Neural crest cell (in vitro differentiated cells): ENCODE data around the gene CNOT6. TPM values are rescaled to one million over a fixed set of nuclear protein-coding genes. Genes with fewer than 3 reads are reported as not detected.

Experiments
- DNase-seq: peaks from one replicate; pipeline ENCODE4 v3.0.0; 2021; ENCODE audit warnings: low read depth, mixed read lengths, low spot score
- H3K27ac Mint-ChIP-seq: one replicate; pipeline ENCODE4 v1.8.0; 2021; ENCODE audit warnings: mild to moderate bottlenecking, mixed read lengths; ENCODE audit not compliant: unreplicated experiment
- H3K27me3 Mint-ChIP-seq: 2 replicates; pipeline ENCODE4 v1.8.0; 2021; ENCODE audit warnings: low read depth, mild to moderate bottlenecking, mixed read lengths
- H3K36me3 Mint-ChIP-seq: 2 replicates; pipeline ENCODE4 v1.8.0; 2021; ENCODE audit warnings: low read depth, mild to moderate bottlenecking, mixed read lengths
- H3K4me1 Mint-ChIP-seq: 2 replicates; pipeline ENCODE4 v1.8.0; 2021; ENCODE audit warnings: mixed read lengths
- H3K4me3 Mint-ChIP-seq: one replicate; pipeline ENCODE4 v1.8.0; 2021; ENCODE audit warnings: mild to moderate bottlenecking, mixed read lengths
- H3K9me3 Mint-ChIP-seq: 2 replicates; pipeline ENCODE4 v1.8.0; 2021; ENCODE audit warnings: mixed read lengths
- total RNA-seq: library from RNA; stranded (reverse); gene quantifications from 2 replicates; pipeline ENCODE4 v1.2.1, GENCODE V29; 2021
- TF ChIP-seq, protein P1 (sequence below): fragments of 200-600 bp; sonication (generic); conservative IDR thresholded peaks from 2 replicates; pipeline ENCODE4 v1.5.0; 2021; ENCODE audit warnings: antibody characterized with exemption, mild to moderate bottlenecking

CNOT6 gene
- total RNA-seq, 1 donor from 2014 or later, result 75.7 TPM

- Mint-ChIP-seq H3K36me3 (peaks cover 18% of the 10 kb centered on the region), H3K27me3 (no peaks in the 10 kb centered on the region), H3K4me1 (no peaks in the 10 kb centered on the region), H3K9me3 (no peaks in the 10 kb centered on the region), H3K27ac (no peak overlapping the region), H3K4me3 (no peak overlapping the region)
- TF ChIP-seq, protein P1, sequence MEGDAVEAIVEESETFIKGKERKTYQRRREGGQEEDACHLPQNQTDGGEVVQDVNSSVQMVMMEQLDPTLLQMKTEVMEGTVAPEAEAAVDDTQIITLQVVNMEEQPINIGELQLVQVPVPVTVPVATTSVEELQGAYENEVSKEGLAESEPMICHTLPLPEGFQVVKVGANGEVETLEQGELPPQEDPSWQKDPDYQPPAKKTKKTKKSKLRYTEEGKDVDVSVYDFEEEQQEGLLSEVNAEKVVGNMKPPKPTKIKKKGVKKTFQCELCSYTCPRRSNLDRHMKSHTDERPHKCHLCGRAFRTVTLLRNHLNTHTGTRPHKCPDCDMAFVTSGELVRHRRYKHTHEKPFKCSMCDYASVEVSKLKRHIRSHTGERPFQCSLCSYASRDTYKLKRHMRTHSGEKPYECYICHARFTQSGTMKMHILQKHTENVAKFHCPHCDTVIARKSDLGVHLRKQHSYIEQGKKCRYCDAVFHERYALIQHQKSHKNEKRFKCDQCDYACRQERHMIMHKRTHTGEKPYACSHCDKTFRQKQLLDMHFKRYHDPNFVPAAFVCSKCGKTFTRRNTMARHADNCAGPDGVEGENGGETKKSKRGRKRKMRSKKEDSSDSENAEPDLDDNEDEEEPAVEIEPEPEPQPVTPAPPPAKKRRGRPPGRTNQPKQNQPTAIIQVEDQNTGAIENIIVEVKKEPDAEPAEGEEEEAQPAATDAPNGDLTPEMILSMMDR, result no peak
- no peak for DNase-seq
Measured at GRCh38 chr5:180568914-180569313, 74.7 kb downstream of the CNOT6 start.

DNA sequence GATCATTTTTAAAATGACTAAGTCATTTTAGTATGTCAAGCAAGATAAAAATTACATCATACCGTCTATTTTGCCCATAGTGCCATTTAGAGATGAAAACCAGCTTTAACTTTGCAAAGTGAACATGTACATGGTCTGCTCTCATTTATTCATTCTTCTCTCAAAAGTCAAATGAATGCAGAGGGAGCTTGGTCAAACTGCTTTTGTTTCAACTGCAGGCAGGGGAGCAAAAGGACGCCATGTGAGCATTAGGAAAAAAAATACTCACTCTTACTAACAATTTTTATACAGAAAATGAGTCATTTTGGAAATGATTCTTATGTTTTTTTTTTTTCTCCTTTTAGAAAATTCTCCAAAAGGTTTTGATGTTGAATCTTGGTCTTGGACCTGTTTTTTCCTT, 81.4 kb downstream of the CNOT6 start:
- no peaks in the 10 kb centered on the region for H3K27me3 Mint-ChIP-seq
- H3K27ac Mint-ChIP-seq, result no peak overlapping the region
- H3K9me3 Mint-ChIP-seq, result no peaks in the 10 kb centered on the region
- H3K36me3 Mint-ChIP-seq, result peaks cover 22% of the 10 kb centered on the region
- no peak for DNase-seq
- no peak overlapping the region for H3K4me3 Mint-ChIP-seq
- TF ChIP-seq, protein P1, result no peak
- H3K4me1 Mint-ChIP-seq, result no peaks in the 10 kb centered on the region

GRCh38 chr5:180580681-180581080, 86.5 kb downstream of the CNOT6 start:
- H3K9me3 Mint-ChIP-seq, result peaks cover 10% of the 10 kb centered on the region
- H3K27ac Mint-ChIP-seq, result no peak overlapping the region
- TF ChIP-seq, protein P1, result no peak
- no peaks in the 10 kb centered on the region for H3K4me1 Mint-ChIP-seq
- H3K4me3 Mint-ChIP-seq, result no peak overlapping the region
- H3K36me3 Mint-ChIP-seq, result peaks cover 27% of the 10 kb centered on the region
- H3K27me3 Mint-ChIP-seq, result peaks cover 16% of the 10 kb centered on the region
- DNase-seq, result no peak

DNA sequence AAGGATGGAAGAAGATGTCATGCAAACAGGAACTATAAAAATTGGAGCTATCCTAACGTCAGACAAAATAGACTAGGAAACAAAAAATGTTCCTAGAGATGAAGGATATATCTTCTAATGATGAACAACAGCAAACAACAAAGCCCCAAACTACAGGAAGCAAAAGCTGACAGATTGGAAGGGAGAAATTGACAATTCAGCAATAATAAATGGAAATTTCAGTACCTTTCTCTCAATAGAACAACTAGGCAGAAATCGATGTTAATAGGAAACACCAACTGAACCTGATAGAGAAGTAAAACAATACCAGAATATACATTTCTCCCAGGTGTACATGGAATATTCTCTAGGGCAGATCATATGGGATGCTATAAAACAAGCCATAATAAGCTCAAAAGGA, 89.6 kb downstream of the CNOT6 start:
- H3K9me3 Mint-ChIP-seq, result peaks cover 12% of the 10 kb centered on the region
- no peak for DNase-seq
- TF ChIP-seq, protein P1, result no peak
- H3K4me3 Mint-ChIP-seq, result no peak overlapping the region
- H3K27me3 Mint-ChIP-seq, result peaks cover 45% of the 10 kb centered on the region
- H3K4me1 Mint-ChIP-seq, result no peaks in the 10 kb centered on the region
- H3K36me3 Mint-ChIP-seq, result peaks cover 8% of the 10 kb centered on the region
- H3K27ac Mint-ChIP-seq, result no peak overlapping the region

DNA sequence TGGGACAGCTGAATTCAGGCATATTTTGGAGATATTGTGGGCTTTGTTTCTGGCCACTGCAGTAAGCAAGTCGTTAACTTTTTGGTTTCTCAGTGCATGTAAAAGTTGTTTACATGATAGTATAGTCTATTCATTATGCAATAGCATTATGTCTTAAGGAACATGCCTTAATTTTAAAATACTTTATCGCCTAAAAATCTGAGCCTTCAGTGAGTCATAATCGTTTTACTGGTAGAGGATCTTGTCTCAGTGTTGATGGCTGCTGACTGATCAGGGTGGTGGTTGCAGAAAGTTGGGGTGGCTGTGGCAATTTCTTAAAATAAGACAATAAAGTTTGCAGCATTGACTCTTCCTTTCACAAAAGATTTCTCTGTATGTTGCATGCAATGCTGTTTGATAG, 92.0 kb downstream of the CNOT6 start:
- Mint-ChIP-seq H3K27me3 (peaks cover 62% of the 10 kb centered on the region), H3K4me1 (peaks cover 5% of the 10 kb centered on the region), H3K4me3 (no peak overlapping the region), H3K9me3 (peaks cover 12% of the 10 kb centered on the region), H3K36me3 (peaks cover 8% of the 10 kb centered on the region), H3K27ac (no peak overlapping the region)
- no peak for DNase-seq
- TF ChIP-seq, protein P1, result no peak

GRCh38 chr5:180586870-180587269, 92.7 kb downstream of the CNOT6 start:
- DNase-seq, result no peak
- Mint-ChIP-seq H3K4me1 (peaks cover 5% of the 10 kb centered on the region), H3K27ac (no peak overlapping the region), H3K27me3 (peaks cover 62% of the 10 kb centered on the region), H3K36me3 (peaks cover 8% of the 10 kb centered on the region), H3K9me3 (peaks cover 12% of the 10 kb centered on the region), H3K4me3 (no peak overlapping the region)
- TF ChIP-seq, protein P1, result no peak
